NCI-H1417 treated with DMSO at 0.1 percent for 48 hours (cell line): ENCODE measurements around the gene CCNA2.

Experiments used
- DNase-seq: peaks from one replicate; lab custom pipeline; 2025; lab: John Stamatoyannopoulos, UW

Gene CCNA2

DNA sequence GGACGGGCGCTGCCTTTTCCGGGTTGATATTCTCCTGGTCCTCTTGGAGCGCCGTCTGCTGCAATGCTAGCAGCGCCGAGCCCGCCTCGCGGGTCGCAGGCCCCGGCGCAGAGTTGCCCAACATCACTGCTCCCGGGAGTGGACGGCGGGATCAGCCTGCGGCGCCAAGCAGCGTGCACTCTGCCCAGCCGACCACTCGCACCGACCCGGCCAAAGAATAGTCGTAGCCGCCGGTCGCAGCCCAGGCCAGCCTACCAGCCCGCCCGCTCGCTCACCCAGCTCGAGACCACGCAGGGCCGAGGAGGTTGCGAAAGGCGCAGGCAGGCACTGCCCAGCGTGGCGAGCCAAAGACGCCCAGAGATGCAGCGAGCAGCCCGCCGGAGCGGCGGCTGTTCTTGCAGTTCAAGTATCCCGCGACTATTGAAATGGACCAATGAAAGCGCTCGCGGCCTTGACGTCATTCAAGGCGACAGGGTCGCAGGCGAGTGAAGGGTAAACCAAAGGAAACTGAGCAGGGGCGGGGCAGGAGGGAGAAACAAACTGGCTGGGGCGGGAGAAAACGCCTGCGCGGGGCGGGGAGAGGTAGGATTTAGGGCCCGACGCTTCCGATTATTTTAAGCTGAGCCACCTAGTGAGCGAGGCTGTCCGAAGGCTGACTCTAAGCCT is at the start of gene CCNA2:
Gene CCNA2 (minus strand): TSS at position 379 of the 666 bp plus-strand sequence. CDS start 255 bp downstream, at position 124.
- peak; percentile 56 for DNase-seq

GRCh38 chr4:121869841-121870822 is 46.4 kb upstream of the CCNA2 start, which contains the start of gene BBS7:
Gene BBS7, minus strand, starts transcription at chr4:121870474. Its CDS starts 161 bp downstream, at chr4:121870313.
- DNase-seq: peak; percentile 92

DNA sequence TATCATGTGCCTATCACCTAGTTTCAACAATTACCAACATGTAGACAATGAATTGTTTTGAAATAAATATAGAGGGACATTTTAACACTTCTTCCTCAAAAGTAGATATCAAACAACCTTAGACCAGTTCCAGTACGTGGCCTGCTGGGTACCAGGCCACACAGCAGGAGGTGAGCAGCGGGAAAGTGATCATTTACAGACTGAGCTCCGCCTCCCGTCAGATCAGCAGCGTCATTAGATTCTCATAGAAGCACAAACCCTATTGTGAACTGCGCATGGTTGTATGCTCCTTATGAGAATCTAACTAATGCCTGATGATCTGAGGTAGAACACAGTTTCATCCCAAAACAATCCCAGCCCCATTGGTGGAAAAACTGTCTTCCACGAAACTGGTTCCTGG is 40.1 kb upstream of the CCNA2 start:
- DNase-seq: no peak

DNA sequence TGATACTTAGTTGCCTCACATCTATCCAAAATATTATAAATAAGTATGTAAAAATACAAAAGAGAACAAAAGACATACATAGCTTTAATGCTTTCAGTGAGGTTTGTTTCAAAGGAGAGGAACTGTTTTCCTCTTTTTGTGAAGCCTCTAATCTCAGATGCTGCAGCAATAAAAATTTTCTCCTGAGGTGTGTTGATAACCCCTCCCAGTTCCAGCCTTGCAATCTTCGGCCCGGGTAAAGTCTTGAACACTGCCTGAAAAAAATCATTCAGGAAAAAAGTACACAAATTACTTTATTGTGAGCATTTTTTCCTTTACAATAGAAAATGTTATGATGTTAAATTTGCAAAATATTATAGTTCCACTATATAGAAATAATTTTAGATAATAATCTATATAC is 37.7 kb upstream of the CCNA2 start:
- no peak for DNase-seq

DNA sequence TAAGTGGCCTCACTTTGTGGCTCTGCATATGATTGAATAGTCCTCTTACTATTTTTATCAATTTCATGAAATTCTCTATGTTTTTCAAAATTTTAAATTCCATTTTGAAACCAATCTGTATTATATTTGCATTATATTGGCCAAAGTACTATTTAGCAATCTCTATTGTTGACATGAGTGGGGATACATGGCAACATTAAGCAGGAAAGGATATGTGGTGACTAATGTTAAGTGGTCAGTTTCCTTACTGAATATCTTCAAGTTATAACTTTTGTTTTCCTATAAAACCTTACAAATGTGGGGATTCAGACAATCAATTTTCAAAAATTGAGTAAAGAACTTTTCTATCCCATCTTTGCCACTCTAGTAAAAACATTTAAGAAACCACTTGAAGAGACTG is 36.4 kb upstream of the CCNA2 start:
- DNase-seq: no peak

DNA sequence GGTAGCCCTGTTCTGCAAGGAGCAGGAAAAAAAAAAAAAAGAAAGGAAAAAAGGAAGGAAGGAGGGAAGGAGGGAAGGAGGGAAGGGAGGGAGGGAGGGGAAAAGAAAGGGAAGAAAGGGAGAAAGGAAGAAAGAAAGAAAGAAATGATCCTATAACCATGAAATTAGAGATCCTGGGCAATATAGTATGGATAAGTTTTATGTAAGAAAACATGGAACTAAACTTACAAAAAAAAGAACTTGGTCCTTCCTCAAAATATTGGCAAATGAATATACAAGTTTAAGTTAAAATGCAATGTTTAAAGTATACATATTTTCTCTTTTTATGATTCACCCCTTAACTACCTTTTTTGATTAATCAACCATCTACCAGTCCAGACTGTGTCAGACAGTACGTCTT is 27.7 kb upstream of the CCNA2 start:
- no peak for DNase-seq

DNA sequence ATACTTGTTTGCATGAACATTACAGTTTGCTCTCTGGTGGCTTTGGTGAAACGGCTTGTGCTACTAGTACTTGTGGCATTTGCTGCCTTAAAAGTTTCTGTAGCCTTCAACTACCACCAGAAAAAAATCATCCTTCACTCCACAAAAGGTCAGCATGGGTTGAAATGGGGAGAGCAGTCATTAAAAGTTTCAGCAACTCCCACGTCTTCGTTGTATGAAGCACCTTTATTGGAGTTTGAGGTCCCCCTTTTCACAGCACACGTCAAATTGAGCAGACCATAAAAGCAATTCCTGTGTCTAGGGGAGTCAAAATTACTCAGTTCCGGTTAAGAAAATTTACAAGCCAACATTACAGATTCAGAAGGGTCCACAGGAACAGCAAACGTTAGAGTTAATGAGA is 23.0 kb upstream of the CCNA2 start:
- no peak for DNase-seq

- DNase-seq: no peak
These were observed 19.2 kb upstream of the CCNA2 start for GRCh38 chr4:121842862-121843261.

DNA sequence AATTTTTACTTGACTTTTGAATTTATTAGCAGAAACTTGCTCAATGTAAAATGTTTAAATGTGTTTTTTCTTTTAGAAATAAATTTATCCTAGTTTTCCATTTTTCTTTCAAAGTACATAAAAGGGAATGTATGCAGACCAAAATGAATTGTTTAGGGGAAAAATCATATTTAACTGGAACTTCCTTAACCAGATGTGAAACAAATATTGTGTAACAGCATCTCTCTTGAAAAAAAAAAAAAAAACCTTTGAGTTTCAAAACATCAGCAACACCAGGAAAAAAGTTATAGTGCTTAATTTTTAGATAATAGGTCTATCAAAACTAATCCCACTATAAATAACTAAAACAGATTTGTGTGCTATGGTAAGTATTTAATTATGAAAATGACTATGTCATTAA is 14.5 kb upstream of the CCNA2 start:
- DNase-seq: no peak

DNA sequence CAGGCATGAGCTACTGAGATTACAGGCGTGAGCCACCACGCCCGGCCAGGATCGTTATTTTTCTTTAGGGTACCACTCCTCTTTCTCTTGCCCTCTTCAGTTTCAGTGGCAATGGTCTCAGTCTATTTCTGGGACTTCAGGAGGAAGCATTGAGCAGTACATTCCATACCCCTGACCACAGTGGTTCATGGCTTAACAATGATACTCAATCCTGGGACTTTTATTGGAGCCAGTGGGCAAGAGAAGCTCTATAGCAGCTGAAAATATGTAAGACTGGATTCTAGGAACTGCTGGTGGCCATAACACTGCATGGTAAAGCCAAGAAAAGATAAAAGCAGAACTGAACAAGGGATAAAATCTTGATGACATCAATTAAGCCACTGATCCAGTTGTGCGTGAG is 5.8 kb upstream of the CCNA2 start:
- DNase-seq: no peak

DNA sequence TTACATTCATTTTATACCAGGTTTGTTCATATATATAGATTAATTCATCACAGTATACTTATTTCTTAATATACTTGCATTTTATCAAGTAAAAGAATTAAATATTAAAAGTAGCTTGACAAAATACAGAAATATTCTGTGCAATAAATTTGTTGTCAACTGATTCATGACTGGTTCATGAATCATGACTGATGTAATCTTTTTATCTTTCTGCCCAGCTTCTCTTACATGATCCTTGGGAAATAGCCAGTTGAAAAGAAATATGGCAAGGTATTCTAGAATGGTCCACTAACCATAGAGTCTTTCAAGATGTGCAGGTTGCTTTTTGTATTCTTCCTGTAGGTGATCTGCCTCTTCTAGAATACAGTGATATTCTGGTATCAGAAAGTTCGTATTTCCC is 4.2 kb upstream of the CCNA2 start:
- DNase-seq: no peak

GRCh38 chr4:121824950-121825349 is 1.3 kb upstream of the CCNA2 start:
- DNase-seq: no peak

DNA sequence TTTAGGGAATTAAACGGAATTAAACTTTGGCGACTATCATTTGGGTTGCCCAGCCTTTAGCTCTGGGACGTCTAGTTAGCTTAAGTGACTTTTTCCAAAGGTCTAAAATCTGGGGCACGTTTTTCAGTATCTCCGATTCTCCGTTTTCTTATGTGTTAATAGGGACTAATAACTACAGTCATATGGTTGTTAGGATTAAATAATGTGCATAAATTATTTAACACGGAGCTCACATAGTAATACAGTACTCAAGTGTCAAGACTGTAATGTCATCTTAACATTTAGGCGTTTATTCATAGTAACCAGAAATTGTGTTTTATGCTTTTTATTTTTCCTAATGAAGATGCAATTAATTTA is 466 bp upstream of the CCNA2 start:
- DNase-seq: no peak

- DNase-seq: no peak
These were observed 733 bp downstream of the CCNA2 start for GRCh38 chr4:121822796-121823504.

DNA sequence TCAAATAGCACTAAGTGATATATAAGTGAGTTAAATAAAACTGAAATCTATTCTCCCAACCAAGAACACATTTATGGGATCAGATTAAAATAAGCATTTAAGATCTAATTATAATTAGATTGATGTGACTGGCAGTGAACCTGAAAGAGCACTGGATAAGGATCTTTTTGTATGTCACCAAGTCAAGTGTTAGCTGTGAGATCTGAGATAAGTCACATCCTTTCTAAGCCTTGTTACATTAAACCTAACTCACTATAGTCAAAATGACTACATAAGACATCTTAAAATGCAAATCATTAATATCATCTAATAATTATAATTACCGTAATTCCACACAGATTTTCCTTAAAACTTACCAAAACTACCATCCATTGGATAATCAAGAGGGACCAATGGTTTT is 1.6 kb downstream of the CCNA2 start:
- DNase-seq: no peak

DNA sequence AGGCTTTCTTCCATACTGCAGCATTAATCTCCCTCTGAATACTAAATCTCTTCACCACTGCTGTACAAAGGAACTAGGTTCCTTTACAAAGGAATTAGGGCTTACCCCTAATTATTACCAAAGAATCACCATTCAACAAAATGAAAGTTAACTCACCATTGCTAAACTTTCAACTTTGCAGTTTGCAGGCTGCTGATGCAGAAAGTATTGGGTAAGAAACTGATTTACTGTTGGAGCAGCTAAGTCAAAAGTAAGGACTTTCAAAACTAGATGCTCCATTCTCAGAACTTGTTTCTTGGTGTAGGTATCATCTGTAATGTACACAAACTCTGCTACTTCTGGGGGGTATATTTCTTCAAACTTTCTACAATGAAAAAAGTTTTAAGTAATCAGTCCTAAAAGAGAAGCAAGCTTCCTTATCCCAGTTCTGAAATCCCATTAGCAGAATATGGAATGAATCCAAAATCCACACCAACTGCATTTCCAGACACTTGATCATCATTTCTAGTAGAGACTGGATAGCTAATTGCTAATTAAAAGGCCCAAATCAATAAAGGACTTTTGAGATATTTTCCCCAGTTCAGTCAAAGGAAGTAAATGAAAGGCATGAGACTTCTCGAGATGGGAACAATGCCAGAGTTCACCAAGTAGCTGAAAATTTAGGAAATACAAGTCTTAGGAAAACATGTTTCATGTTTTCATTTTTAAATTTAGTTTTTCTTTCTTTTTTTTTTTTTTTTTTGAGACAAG is 4.3 kb downstream of the CCNA2 start:
- DNase-seq: no peak

DNA sequence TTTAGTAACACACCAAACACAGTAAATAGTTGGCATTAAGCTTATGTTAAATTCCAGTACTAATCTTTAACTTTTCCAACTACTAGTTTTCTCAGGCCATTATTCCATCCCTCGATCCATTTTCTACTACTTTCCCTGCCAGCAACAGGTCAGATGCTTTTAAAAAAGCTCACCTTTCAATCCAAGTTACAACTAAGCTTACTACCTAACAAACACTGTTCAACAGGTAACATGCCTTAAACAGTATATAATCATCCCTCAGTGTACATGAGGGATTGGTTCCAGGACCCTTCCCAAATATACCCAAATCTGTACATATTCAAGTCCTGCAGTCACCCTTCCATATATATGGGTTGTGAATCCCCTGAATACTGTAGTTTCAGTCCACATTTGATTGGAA is 5.5 kb downstream of the CCNA2 start:
- DNase-seq: no peak

DNA sequence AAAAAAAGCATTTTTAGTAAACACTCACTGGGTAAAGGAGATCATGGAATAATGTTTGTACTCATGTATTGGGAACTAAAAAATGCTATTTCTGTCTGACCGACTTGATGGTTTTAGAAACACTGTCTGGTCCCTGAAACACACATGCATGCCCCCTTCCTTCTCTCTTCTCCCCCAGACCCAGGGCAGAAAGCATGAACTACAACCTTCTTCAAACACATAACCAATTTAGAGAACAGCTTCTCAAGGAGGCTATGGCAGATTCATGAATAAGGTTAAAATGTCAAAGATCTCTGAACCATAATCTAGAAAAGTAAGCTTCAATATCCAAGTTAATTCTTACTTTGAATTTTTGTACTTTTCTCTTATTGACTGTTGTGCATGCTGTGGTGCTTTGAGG is 6.0 kb downstream of the CCNA2 start:
- DNase-seq: no peak

DNA sequence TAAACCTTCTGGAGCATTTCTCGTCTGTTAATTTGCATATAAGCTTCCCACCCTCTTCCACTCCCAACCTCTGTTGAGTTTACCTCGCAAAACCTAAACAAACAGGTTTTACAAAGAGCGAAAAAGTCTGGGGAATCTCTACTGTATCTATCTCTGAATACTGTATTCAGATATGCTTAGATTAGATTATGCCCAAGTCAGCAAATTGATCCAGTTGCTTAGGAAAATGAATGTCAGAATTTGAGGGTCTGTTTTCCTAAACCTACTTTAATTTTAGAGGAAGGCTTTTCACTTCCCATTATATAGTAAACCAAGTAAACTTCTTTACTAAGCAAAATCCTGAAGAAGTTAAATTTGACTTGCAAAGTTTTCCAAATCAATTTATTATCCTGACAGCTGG is 6.7 kb downstream of the CCNA2 start:
- no peak for DNase-seq

DNA sequence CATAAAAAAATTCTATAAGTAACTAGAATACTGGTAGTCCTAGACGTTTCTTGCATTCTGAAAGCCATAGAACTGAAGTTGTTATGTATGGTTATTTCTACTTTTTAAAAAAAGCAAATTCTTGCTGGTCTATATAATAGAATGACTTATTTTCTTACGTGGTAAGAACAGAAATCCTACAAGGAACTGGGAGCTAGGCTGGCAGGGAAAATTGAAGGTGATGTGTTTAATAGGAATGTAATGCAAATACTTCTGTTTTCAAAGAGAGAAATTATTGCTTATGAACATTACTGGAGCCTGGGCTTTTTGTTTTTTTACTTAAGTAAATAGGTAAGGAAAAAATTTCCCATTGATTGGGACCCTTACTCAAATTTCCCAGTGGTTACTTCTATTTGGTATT is 8.9 kb downstream of the CCNA2 start:
- DNase-seq: no peak

GRCh38 chr4:121811122-121811521 is 12.6 kb downstream of the CCNA2 start:
- no peak for DNase-seq

GRCh38 chr4:121806411-121806810 is 17.3 kb downstream of the CCNA2 start:
- no peak for DNase-seq
